Endothelial cell of umbilical vein (primary cell): Measurements from ENCODE around the gene UBE2G1. TPM values are rescaled to one million over a fixed set of nuclear protein-coding genes. Genes with fewer than 3 reads are reported as not detected.

ENCODE experiments used
- BruUV-seq: library from RNA; stranded (reverse); fragments of 400-500 nt; replicated peaks from 2 replicates; lab custom pipeline; 2021; lab: Mats Ljungman, UMichigan
- CTCF ChIA-PET: fragments of 300-600, 350-600 bp; sonication (Branson Sonifier 250); formaldehyde crosslinking; loops from one replicate; lab custom pipeline; 2021; ENCODE audit warnings: antibody characterized with exemption, inconsistent platforms; lab: Charles Lee
- POLR2A ChIA-PET: fragments of 300-600, 350-600 bp; sonication (Branson Sonifier 250); formaldehyde crosslinking; loops from one replicate; lab custom pipeline; 2021; ENCODE audit warnings: antibody characterized with exemption, inconsistent platforms; lab: Charles Lee
- DNase-seq: peaks from one replicate; pipeline ENCODE4 v3.0.0-alpha.2; 2011; ENCODE audit warnings: low read depth, low spot score
- FAIRE-seq: peaks from 2 replicates; lab custom pipeline; 2011; peaks lifted over from hg19 to GRCh38; lab: Jason Lieb, UNC
- H2AFZ ChIP-seq: 2 replicates; pipeline ENCODE4 v1.6.0; 2012; ENCODE audit warnings: low read depth, low read length, control low read depth, inconsistent platforms
- H3K27ac ChIP-seq: 2 replicates; pipeline ENCODE4 v1.5.1; 2011; ENCODE audit warnings: low read depth, mild to moderate bottlenecking, control low read depth, low read length, moderate library complexity; ENCODE audit not compliant: insufficient read depth
- H3K27me3 ChIP-seq, 2 experiments: 2 replicates each; pipeline versions ENCODE4 v1.6.0 to v1.6.1; 2011; ENCODE audit warnings: low read length in 2 of 2, mixed read lengths in 1 of 2; ENCODE audit not compliant: control insufficient read depth in 2 of 2, insufficient read depth in 2 of 2
- H3K36me3 ChIP-seq, 2 experiments: 2 replicates in 1 of 2; 3 replicates in 1 of 2; pipeline ENCODE4 v1.5.1; 2011; ENCODE audit warnings: low read length in 2 of 2, mild to moderate bottlenecking in 1 of 2, moderate library complexity in 1 of 2; ENCODE audit not compliant: control insufficient read depth in 2 of 2, insufficient read depth in 2 of 2; ENCODE audit errors: extremely low read depth in 1 of 2
- H3K4me1 ChIP-seq: 3 replicates; pipeline ENCODE4 v1.5.1; 2011; ENCODE audit warnings: mild to moderate bottlenecking, low read length; ENCODE audit not compliant: control insufficient read depth, insufficient read depth; ENCODE audit errors: extremely low read depth
- H3K4me2 ChIP-seq: 2 replicates; pipeline ENCODE4 v1.6.1; 2011; ENCODE audit warnings: low read length, control low read depth, mixed read lengths; ENCODE audit not compliant: insufficient read depth
- H3K4me3 ChIP-seq, 3 experiments: fragments of 200-600 bp in 1 of 3; sonication (generic), shearing (Covaris generic) in 1 of 3; replicated peaks in 1 of 3; 2 replicates each; pipeline ENCODE4 v1.5.1; 2011 to 2016; ENCODE audit warnings: control low read depth in 3 of 3, low read length in 3 of 3, mild to moderate bottlenecking in 2 of 3, inconsistent platforms in 1 of 3, low read depth in 1 of 3, moderate library complexity in 1 of 3; ENCODE audit not compliant: insufficient read depth in 1 of 3
- H3K79me2 ChIP-seq: 2 replicates; pipeline ENCODE4 v1.6.0; 2012; ENCODE audit warnings: low read length, inconsistent platforms; ENCODE audit not compliant: control insufficient read depth, insufficient read depth
- H3K9ac ChIP-seq: replicated peaks from 2 replicates; pipeline ENCODE3; 2011; ENCODE audit warnings: low read length, control low read depth; ENCODE audit not compliant: insufficient read depth; ENCODE audit errors: extremely low read depth
- H3K9me1 ChIP-seq: replicated peaks from 3 replicates; pipeline ENCODE4 v1.6.0; 2011; ENCODE audit warnings: mild to moderate bottlenecking, low read length; ENCODE audit not compliant: control insufficient read depth, insufficient read depth; ENCODE audit errors: extremely low read depth
- H3K9me3 ChIP-seq: replicated peaks from 2 replicates; pipeline ENCODE4 v1.5.1; 2012; ENCODE audit warnings: low read length, inconsistent platforms; ENCODE audit not compliant: control insufficient read depth, insufficient read depth
- H4K20me1 ChIP-seq: replicated peaks from 2 replicates; pipeline ENCODE3; 2011; ENCODE audit warnings: mild to moderate bottlenecking, low read length; ENCODE audit not compliant: control insufficient read depth, insufficient read depth; ENCODE audit errors: extremely low read depth
- EZH2 ChIP-seq: IDR thresholded peaks from 2 replicates; pipeline ENCODE4 v1.6.1; 2012; ENCODE audit warnings: borderline replicate concordance, low read depth, mild to moderate bottlenecking, moderate library complexity, low read length, inconsistent platforms; ENCODE audit not compliant: severe bottlenecking
- FOS ChIP-seq: IDR thresholded peaks from 2 replicates; pipeline ENCODE4 v1.6.1; 2011; ENCODE audit warnings: mild to moderate bottlenecking, low read length, moderate library complexity, borderline replicate concordance; ENCODE audit not compliant: insufficient read depth
- GATA2 ChIP-seq: IDR thresholded peaks from 2 replicates; pipeline ENCODE4 v1.7.0; 2011; ENCODE audit warnings: low read depth, mild to moderate bottlenecking, moderate library complexity, mixed read lengths, low read length; ENCODE audit not compliant: insufficient read length, insufficient read depth
- JUN ChIP-seq: IDR thresholded peaks from 2 replicates; pipeline ENCODE4 v1.6.1; 2011; ENCODE audit warnings: borderline replicate concordance, low read depth; ENCODE audit not compliant: insufficient read length, insufficient read depth
- MYC ChIP-seq: IDR thresholded peaks from one replicate; pipeline ENCODE4 v1.6.1; 2011; ENCODE audit warnings: mild to moderate bottlenecking, low read depth, low read length
- POLR2A ChIP-seq: IDR thresholded peaks from 2 replicates; pipeline ENCODE4 v1.6.1; 2012; ENCODE audit warnings: low read depth, mild to moderate bottlenecking, control low read depth, low read length
- POLR2AphosphoS5 ChIP-seq: IDR thresholded peaks from 2 replicates; pipeline ENCODE4 v1.6.1; 2012; ENCODE audit warnings: low read depth, mild to moderate bottlenecking, control low read depth, low read length, moderate library complexity; ENCODE audit not compliant: insufficient read depth
- dilution Hi-C: fragments of 300-500 bp; cut with MboI; formaldehyde crosslinking; loops from one replicate; pipeline ENCODE4 v1.15.0; 2019; ENCODE audit warnings: low sequenced_read_pairs; ENCODE audit not compliant: extremely low pct_ligation_motif_present
- intact Hi-C: fragments of 100-400 bp; cut with micrococcal nuclease; formaldehyde crosslinking; loops from one replicate; pipeline ENCODE4 v1.10.0; 2022
- polyA plus RNA-seq, 4 experiments: library from polyadenylated mRNA; depleted of rRNA in 3 of 4; stranded (reverse) in 3 of 4; unstranded in 1 of 4; fragments of >200 nt; gene quantifications; 2 replicates each; pipeline versions ENCODE4 v1.2.1 to v1.2.3, GENCODE V29; 2011 to 2012; ENCODE audit warnings: missing spikeins in 1 of 4
- total RNA-seq: library from RNA; stranded (reverse); gene quantifications from 2 replicates; pipeline ENCODE4 v1.2.3, GENCODE V29; 2021
- TF ChIP-seq, protein P1 (sequence below), 2 donors: IDR thresholded peaks; 1 replicate in 1 of 2; 2 replicates in 1 of 2; pipeline ENCODE4 v1.5.1; 2011; ENCODE audit warnings: low read length in 2 of 2, mild to moderate bottlenecking in 2 of 2, moderate library complexity in 2 of 2, control low read depth in 1 of 2, inconsistent platforms in 1 of 2, low read depth in 1 of 2; ENCODE audit not compliant: insufficient read depth in 1 of 2; ENCODE audit errors: extremely low read depth in 1 of 2
- TF ChIP-seq, protein P2 (sequence below): IDR thresholded peaks from 2 replicates; pipeline ENCODE4 v1.6.1; 2011; ENCODE audit not compliant: insufficient read depth, insufficient read length

The UBE2G1 gene
- total and polyA plus RNA-seq, 2 donors (not counting 3 experiments of a cell fraction or from before 2014, with no cell fraction given): 29.2 to 79.6 TPM

DNA sequence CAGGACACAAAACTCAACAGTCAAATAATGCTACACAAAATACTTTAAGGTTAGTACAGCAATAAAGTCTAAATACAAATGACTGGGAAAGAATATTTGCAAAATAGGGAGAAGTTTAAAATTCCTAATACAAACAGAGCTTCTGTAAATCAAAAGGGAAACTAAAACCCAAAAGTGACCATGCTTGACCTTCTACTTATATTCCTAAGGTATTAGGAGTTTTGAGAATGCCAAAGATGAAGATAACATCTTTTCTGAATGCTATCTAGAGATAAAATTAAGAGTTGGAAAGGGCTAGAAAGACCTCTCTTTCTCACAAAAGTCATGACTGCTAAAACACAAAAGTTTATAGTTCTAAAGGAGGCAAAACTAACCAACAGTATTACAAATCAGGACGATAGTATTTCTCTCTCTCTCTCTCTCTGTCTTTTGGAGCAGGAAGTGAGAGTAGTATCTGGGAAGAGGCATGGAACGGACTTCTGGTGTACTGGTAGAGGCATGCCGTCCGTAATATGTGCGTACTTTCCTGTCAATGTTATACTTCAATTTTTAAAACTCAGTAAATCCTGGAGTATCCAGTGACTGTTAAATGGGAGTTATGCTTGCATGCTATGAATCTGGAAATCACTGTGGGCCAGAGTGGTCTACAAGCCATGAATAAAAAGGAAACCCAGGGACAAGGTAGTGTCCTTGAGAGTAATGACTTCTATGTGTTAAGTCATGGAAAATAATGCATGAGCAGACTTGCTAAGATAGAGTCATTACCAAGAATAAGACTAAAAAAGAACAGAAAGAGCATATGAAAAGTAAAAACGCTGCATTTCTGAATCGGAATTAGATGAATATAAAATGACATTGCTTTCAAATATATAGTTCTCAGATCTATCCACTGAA is 53.0 kb downstream of the UBE2G1 start:
- BruUV-seq: no TSS peak
- intact Hi-C loops: loop anchor here (5.0 kb wide), 1 partner anchor 54 kb away; the partner anchor contains the start of gene UBE2G1
- Histone ChIP-seq H4K20me1 (peaks cover 11% of the 10 kb centered on the region), H2AFZ (no peak overlapping the region), H3K9ac (no peak overlapping the region), H3K4me1 (peaks cover 14% of the 10 kb centered on the region), H3K9me1 (no peaks in the 10 kb centered on the region), H3K36me3 (no peaks in the 10 kb centered on the region), H3K4me3 (no peak overlapping the region), H3K9me3 (no peaks in the 10 kb centered on the region), H3K27ac (no peak overlapping the region), H3K27me3 (no peaks in the 10 kb centered on the region), H3K79me2 (peaks cover 92% of the 10 kb centered on the region), H3K4me2 (peak overlapping the region; percentile 12)
- TF ChIP-seq POLR2AphosphoS5: no peak
- no peak for TF ChIP-seq GATA2
- TF ChIP-seq FOS: no peak
- no peak for TF ChIP-seq POLR2A
- TF ChIP-seq, protein P1, sequence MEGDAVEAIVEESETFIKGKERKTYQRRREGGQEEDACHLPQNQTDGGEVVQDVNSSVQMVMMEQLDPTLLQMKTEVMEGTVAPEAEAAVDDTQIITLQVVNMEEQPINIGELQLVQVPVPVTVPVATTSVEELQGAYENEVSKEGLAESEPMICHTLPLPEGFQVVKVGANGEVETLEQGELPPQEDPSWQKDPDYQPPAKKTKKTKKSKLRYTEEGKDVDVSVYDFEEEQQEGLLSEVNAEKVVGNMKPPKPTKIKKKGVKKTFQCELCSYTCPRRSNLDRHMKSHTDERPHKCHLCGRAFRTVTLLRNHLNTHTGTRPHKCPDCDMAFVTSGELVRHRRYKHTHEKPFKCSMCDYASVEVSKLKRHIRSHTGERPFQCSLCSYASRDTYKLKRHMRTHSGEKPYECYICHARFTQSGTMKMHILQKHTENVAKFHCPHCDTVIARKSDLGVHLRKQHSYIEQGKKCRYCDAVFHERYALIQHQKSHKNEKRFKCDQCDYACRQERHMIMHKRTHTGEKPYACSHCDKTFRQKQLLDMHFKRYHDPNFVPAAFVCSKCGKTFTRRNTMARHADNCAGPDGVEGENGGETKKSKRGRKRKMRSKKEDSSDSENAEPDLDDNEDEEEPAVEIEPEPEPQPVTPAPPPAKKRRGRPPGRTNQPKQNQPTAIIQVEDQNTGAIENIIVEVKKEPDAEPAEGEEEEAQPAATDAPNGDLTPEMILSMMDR (IDR thresholded peaks at IDR 0.05; ENCODE audit: extremely low read depth in 1 of 2, insufficient read depth in 1 of 2, low read depth in 1 of 2, low read length in 2 of 2): no peak
- TF ChIP-seq JUN: no peak
- TF ChIP-seq EZH2: no peak
- TF ChIP-seq, protein P2, sequence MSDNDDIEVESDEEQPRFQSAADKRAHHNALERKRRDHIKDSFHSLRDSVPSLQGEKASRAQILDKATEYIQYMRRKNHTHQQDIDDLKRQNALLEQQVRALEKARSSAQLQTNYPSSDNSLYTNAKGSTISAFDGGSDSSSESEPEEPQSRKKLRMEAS: no peak
- no peak for TF ChIP-seq MYC
- dilution Hi-C loops: no loop called here
- no peak for DNase-seq
- peak; percentile 63 for FAIRE-seq
- CTCF ChIA-PET: interaction anchor here (2.1 kb wide), 1 partner anchor 9 kb away, joined by 9 read pairs; no protein-coding TSS in a partner anchor
- POLR2A ChIA-PET: no interaction called here
